PFSK-1 (cell line): Measurements from ENCODE around the gene CTDSPL2.

ENCODE experiments used
- SIN3A ChIP-seq: IDR thresholded peaks from 2 replicates; pipeline ENCODE4 v1.6.1; 2012; ENCODE audit warnings: mild to moderate bottlenecking, low read length, moderate library complexity, borderline replicate concordance; ENCODE audit not compliant: insufficient read depth
- TAF1 ChIP-seq: IDR thresholded peaks from 2 replicates; pipeline ENCODE4 v1.6.1; 2012; ENCODE audit warnings: low read length, control low read depth, borderline replicate concordance; ENCODE audit not compliant: insufficient read depth

DNA sequence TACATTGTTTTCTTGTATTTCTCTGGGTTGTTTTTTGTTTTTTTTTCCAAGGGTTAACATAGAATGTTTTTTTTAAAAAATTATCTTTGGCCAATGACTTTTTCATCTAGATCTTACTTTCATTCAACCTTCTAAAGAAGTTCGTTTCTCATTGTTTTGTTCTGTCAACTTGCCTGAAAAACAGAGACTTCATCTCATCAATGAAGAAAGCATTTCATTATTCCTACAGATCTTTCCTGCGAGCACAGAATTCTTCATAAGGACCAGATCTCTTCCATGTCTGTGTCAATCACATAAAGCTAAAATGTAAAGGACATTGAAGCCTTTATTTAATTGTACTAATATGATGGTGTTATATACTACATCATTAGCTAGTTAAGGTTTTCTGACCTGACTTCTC, 99.8 kb downstream of the CTDSPL2 start:
- no peak for TF ChIP-seq SIN3A
- no peak for TF ChIP-seq TAF1
